HepG2 (cell line): ENCODE results near the gene AKR1C3. TPM values are rescaled to one million over a fixed set of nuclear protein-coding genes. Genes with fewer than 3 reads are reported as not detected.

Experiments
- BCL6 ChIP-seq: IDR thresholded peaks from 2 replicates; pipeline ENCODE4 v1.6.1; 2016; ENCODE audit warnings: missing genetic modification reagents, missing compliant biosample characterization
- GPBP1L1 ChIP-seq: sonication (generic); formaldehyde crosslinking; IDR thresholded peaks from 2 replicates; pipeline ENCODE4 v1.5.0; 2020; ENCODE audit warnings: mild to moderate bottlenecking, missing genetic modification reagents
- HMGA1 ChIP-seq: sonication (generic); formaldehyde crosslinking; conservative IDR thresholded peaks from 2 replicates; pipeline ENCODE4 v1.4.0; 2020; ENCODE audit warnings: missing genetic modification reagents
- IKZF5 ChIP-seq: IDR thresholded peaks from 2 replicates; pipeline ENCODE4 v1.6.1; 2018; ENCODE audit warnings: missing genetic modification reagents, mild to moderate bottlenecking, missing compliant biosample characterization
- JUND ChIP-seq: sonication (generic); formaldehyde crosslinking; IDR thresholded peaks from 2 replicates; pipeline ENCODE4 v1.8.0; 2022; ENCODE audit warnings: mild to moderate bottlenecking, missing genetic modification reagents
- KDM4B ChIP-seq: sonication (generic); formaldehyde crosslinking; IDR thresholded peaks from 2 replicates; pipeline ENCODE4 v1.4.0; 2020; ENCODE audit warnings: missing genetic modification reagents
- MIXL1 ChIP-seq: IDR thresholded peaks from 2 replicates; pipeline ENCODE4 v1.6.1; 2016
- MYPOP ChIP-seq: sonication (generic); formaldehyde crosslinking; IDR thresholded peaks from 2 replicates; pipeline ENCODE4 v1.8.1; 2023; ENCODE audit warnings: mild to moderate bottlenecking, moderate library complexity, missing genetic modification reagents
- PAXIP1 ChIP-seq: sonication (generic); formaldehyde crosslinking; conservative IDR thresholded peaks from 2 replicates; pipeline ENCODE4 v1.4.0; 2020; ENCODE audit warnings: mild to moderate bottlenecking, missing genetic modification reagents, moderate library complexity
- RARG ChIP-seq: sonication (generic); formaldehyde crosslinking; IDR thresholded peaks from 2 replicates; pipeline ENCODE4 v1.4.0; 2020; ENCODE audit warnings: low read depth, mild to moderate bottlenecking, missing genetic modification reagents
- TFAP4 ChIP-seq: sonication (generic); IDR thresholded peaks from 2 replicates; pipeline ENCODE4 v1.6.1; 2016; ENCODE audit warnings: low read depth, borderline replicate concordance
- TRAFD1 ChIP-seq: sonication (generic); formaldehyde crosslinking; IDR thresholded peaks from 2 replicates; pipeline ENCODE4 v1.5.1; 2020; ENCODE audit warnings: missing genetic modification reagents, mild to moderate bottlenecking, borderline replicate concordance
- ZBTB42 ChIP-seq: sonication (generic); formaldehyde crosslinking; IDR thresholded peaks from 2 replicates; pipeline ENCODE4 v1.5.0; 2020; ENCODE audit warnings: mild to moderate bottlenecking, missing genetic modification reagents
- ZNF329 ChIP-seq: sonication (generic); formaldehyde crosslinking; IDR thresholded peaks from 2 replicates; pipeline ENCODE4 v1.9.0; 2021; ENCODE audit warnings: low read depth, mild to moderate bottlenecking, missing genetic modification reagents
- ZNF446 ChIP-seq: sonication (generic); formaldehyde crosslinking; IDR thresholded peaks from 2 replicates; pipeline ENCODE4 v1.5.0; 2020; ENCODE audit warnings: mild to moderate bottlenecking, missing genetic modification reagents
- ZNF484 ChIP-seq: sonication (generic); formaldehyde crosslinking; IDR thresholded peaks from 2 replicates; pipeline ENCODE4 v1.5.1; 2020; ENCODE audit warnings: mild to moderate bottlenecking, low read depth, missing genetic modification reagents, borderline replicate concordance
- ZNF576 ChIP-seq: sonication (generic); formaldehyde crosslinking; IDR thresholded peaks from 2 replicates; pipeline ENCODE4 v1.4.0; 2020; ENCODE audit warnings: mild to moderate bottlenecking, missing genetic modification reagents
- ZNF629 ChIP-seq: sonication (generic); formaldehyde crosslinking; conservative IDR thresholded peaks from 2 replicates; pipeline ENCODE4 v1.5.0; 2020; ENCODE audit warnings: missing genetic modification reagents
- polyA plus RNA-seq, 8 experiments: library from polyadenylated mRNA; depleted of rRNA in 3 of 8; stranded (reverse) in 7 of 8; unstranded in 1 of 8; fragments of >200 nt; fragmentation: Illumina TruSeq in 4 of 8; extraction: Trizol in 4 of 8; gene quantifications; 2 replicates each; pipeline versions ENCODE4 v1.2.1 to v1.2.3, GENCODE V29; 2011 to 2016; ENCODE audit warnings: low read depth in 4 of 8, missing spikeins in 1 of 8, mixed read lengths in 1 of 8; ENCODE audit not compliant: insufficient read depth in 1 of 8
- total RNA-seq, 5 experiments: library from RNA; depleted of rRNA; stranded (reverse); fragments of >200 nt; fragmentation: Illumina TruSeq; extraction: Trizol; gene quantifications; 2 replicates each; pipeline ENCODE4 v1.2.3, GENCODE V29; 2016; ENCODE audit warnings: low read depth in 1 of 5

The AKR1C3 gene
- total and polyA plus RNA-seq, 2 of the 13 experiments (the other 11 are each of a cell fraction or from before 2014, with no cell fraction given) = 368 to 532 TPM

GRCh38 chr10:5147255-5147980 is 53.2 kb downstream of the AKR1C3 start (continued):
- TF ChIP-seq ZNF629 (CRISPR knock-in tag) (0 out of 2 replicates have a peak, but pooled peaks have one; percentile 42), KDM4B (CRISPR knock-in tag) (peak; percentile 21; the same call in 1 of the 2 replicates), MYPOP (CRISPR knock-in tag) (no peak), PAXIP1 (peak; percentile 99), TRAFD1 (CRISPR knock-in tag) (no peak), JUND (CRISPR knock-in tag) (peak; percentile 69; the same call in 1 of the 2 replicates), MIXL1 (peak; percentile 98), ZNF484 (CRISPR knock-in tag) (no peak), BCL6 (CRISPR knock-in tag) (peak; percentile 81), TFAP4 (peak; percentile 79; the same call in 1 of the 2 replicates), GPBP1L1 (CRISPR knock-in tag) (no peak), HMGA1 (CRISPR knock-in tag) (no peak), ZNF576 (CRISPR knock-in tag) (no peak), ZNF446 (CRISPR knock-in tag) (no peak), ZNF329 (CRISPR knock-in tag) (no peak), RARG (no peak), IKZF5 (CRISPR knock-in tag) (peak; percentile 79), ZBTB42 (CRISPR knock-in tag) (no peak)
